Stimulated activated CD4-positive, alpha-beta T cell treated with anti-CD3 and anti-CD28 coated beads, Interleukin-15, amount 100 ng/mL, for 48 hours (primary cell): Measurements from ENCODE around the gene HSP90AA1.
A peak's percentile ranks its signal among the peaks of the same experiment; 100 is the strongest.
"Not testable (repeated sequence)": the region's sequence is repeated elsewhere in the genome, so short reads cannot be mapped to it uniquely, and the experiment has no call there.

ENCODE experiments used
- DNase-seq, 2 donors: peaks; one replicate each; pipeline ENCODE4 v3.0.0-alpha.2; 2020; ENCODE audit warnings: low read depth in 2 of 2

Gene HSP90AA1

DNA sequence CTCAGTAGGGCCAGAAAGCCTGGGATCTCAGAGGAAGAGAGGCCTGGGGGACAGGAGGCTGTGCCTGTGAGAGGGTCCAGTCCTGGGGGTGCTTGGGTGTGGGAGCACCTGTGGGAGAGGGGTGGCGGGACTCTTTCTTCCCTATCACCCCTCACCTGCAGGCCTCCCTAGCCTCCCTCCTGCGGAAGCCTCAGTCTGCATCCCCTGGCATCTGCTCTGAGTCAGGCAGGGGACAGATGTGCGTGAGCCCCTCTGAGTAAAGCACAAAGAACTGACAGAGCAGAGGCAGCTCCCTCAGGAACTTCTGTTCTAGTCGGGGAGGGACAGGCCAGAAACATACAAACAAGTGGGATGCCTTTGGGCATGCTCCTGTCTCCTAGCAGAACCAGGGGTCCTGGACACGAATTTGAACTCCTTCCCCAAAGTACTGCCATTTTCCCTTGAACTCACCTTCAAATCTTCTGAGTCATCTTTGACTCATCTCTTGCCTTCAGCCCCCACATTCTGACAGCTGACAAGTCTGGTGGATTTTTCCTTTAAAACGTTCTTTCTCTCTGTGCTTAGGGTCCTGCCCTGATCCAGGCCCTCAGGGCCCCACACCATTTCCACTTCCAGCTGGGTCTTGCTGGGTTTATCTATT is 8.5 kb upstream of the HSP90AA1 start:
- DNase-seq = peak in 1 of 2 donors; percentile 27

DNA sequence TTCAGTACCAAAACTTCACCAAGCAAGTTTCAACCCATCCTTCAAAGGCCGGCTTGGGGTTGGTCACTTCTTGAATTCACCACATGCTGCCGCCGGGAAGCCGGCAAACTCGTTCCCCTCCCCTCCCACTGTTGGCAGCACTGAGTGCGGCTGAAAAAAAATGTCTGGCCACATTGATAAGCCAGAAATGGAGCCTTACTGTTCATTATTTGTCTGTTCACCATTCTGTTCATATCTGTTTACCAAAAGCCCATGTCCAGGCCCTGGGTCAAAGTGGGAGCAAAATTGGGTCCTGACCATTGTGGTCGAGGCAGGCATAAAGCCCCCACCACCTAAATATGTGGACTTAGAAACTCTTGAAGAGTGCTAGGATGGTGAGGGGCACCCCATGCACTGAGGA is 7.3 kb upstream of the HSP90AA1 start:
- no peak for DNase-seq

DNA sequence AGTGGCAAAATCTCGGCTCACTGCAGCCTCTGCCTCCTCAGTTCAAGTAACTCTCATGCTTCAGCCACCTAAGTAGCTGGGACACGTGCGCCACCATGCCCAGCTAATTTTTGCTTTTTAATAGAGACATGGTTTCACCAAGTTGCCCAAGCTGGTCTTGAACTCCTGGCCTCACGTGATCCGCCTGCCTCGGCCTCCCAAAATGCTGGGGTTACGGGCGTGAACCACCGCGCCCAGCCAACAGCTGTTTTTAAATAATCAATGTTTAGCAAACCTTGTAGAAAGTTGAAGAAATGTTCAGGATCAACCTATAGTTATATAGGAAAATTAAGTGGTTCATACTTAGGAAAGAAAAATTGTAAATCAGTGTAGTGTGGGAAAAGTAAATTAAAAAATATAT is 6.0 kb upstream of the HSP90AA1 start:
- no peak for DNase-seq

DNA sequence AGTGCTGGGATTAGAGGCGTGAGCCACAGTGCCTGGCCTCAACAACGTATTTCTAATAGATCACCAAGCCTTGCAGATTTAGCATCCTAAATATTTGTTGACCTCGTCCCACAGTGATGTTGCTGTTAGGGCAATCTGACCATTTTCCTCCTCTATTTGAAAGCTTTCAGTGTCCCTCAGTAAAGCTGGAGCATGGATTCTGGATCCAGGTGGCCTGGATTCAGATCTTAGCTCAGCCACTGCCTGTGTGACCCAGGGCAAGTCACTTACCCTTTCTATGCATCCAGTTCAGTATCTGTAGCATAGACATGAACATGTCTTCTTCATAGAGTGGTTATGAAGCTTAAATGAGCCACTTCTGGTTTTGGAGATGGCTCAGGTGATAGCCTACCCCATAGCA is 3.9 kb upstream of the HSP90AA1 start:
- DNase-seq = no peak

- DNase-seq = no peak
Observed at GRCh38 chr14:102089621-102090343, 2.9 kb upstream of the HSP90AA1 start.

DNA sequence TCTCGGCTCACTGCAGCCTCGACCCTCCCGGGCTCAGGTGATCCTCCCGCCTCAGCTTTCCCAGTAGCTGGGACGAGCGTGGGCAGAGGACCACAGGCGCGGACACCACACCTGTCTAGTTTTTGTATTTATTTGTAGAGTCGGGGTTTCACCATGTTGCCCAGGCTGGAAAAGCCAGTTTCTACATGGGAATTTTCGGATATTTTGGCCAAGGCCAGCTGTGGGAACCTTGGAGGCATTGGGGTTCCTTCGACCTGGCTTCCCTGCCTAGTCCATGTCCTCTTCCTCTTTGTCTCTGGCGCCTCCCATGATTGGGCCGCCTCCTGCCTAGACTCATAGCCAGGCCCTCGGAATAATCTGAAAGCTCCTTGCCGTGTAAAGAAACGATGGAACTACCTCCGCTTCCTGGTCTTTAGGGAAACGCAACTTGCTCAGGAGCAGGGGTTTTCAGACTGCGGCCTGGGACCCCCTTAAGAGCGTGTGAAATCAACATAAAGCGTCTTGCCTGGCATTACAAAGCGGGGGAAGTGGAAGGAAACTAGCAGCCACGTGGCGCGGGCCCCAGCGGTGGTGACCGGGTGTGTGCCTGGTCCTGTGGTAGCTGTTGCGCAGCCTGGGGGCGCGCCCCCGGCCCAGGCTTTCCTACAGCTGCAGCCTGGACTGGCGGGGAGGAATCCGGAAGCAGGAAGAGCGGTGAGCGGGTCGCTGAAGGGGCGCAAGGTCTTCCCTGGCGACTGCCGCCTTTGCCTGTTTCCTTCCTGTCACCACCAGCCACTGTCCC is 1.4 kb upstream of the HSP90AA1 start:
- DNase-seq = peak; percentile 39 to 54

- no peak for DNase-seq
Observed at GRCh38 chr14:102087762-102088011, 843 bp upstream of the HSP90AA1 start.

GRCh38 chr14:102086709-102086971 is 204 bp downstream of the HSP90AA1 start:
- DNase-seq = no peak

GRCh38 chr14:102085948-102086708 is 716 bp downstream of the HSP90AA1 start:
- peak; percentile 34 to 43 for DNase-seq

DNA sequence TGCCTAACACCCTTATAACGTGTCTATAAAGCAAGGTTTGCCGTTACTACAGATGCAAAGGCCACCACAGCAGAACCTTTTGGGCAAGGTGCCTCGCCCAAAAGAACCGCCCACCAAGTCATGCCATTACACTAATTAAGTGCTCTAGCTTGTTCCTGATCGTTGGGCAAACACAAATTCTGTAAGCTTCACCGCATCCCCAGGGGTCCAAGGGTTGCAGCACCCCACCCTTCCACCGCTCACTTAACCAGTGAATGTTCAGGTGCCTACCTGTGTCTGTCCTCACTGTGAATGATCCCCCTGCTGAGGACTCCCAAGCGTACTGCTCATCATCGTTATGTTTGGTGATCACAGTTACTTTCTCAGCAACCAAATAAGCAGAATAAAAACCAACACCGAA is 1.4 kb downstream of the HSP90AA1 start:
- DNase-seq = no peak

DNA sequence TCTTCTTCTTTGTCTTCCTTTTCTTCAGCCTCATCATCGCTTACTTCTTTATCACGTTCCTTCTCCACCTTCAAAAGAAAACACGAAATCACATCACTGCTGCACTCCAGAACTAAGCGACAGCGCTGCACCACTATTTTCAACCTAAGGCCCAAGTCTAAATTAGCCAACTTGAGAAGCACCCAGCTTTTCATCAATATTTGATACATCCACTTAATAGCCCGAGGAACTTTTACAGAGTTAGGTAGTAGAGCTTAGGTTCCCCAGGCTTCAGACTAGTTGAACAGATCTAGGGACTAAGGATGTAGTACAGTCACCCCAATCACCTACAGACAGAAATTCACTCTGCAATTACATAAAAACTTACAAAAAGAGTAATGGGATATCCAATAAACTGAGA is 1.9 kb downstream of the HSP90AA1 start:
- DNase-seq = no peak

- not testable (repeated sequence) for DNase-seq
Observed at GRCh38 chr14:102084522-102084921, 2.3 kb downstream of the HSP90AA1 start.

- DNase-seq = no peak
Observed at GRCh38 chr14:102081231-102082080, 5.4 kb downstream of the HSP90AA1 start.

DNA sequence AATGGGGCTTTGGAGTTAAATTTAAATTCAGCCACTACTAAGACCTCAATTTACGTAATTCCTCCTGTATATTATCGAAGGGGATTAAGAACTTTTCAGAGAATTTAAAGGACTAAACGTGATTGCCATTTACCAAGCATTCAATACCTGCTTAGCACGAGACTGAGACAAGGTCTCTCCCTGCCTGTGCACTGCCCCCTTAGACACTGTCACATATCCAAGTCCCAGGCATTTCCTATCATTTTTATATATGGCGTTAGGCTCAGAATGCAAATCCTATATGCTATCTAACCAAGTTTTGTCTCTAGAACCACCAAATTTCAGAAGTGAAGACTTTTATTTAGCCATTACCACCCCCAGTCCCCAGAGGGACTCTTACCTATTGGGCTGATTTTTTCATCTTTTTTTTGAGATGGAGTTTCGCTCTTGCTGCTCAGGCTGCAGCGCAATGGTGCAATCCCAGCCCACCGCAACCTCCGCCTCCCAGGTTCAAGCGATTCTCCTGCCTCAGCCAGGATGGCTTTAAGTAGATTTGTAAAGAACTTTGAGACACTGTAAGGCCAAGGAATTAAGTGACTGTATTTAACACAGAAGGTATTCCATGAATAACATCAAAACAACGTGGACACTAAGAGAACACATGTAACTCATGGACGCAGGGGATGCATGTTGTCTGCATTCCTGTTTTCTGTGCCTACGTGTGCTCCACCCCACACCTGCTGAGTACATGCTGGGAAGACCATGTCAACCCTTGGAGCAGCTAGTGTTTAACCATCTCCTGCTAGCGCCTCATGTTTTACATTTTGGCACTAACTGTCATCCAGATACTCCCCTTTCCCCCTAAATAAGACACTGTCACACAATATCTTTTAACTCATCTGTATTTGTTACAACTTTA is 6.4 kb downstream of the HSP90AA1 start:
- DNase-seq = no peak

DNA sequence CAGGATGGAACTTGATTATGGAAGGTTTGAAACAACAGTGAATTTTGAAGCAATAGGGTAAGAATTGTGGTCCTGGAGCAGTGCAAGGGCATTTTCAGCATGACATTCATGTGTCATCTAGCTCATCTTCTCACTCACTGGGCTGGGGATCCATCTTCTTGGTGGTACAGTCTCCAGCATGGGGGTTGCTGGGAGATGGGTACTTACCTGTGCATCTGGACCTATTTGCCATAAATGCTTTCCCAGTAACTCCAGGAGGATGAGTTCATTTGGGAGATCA is 7.2 kb downstream of the HSP90AA1 start:
- DNase-seq = no peak

DNA sequence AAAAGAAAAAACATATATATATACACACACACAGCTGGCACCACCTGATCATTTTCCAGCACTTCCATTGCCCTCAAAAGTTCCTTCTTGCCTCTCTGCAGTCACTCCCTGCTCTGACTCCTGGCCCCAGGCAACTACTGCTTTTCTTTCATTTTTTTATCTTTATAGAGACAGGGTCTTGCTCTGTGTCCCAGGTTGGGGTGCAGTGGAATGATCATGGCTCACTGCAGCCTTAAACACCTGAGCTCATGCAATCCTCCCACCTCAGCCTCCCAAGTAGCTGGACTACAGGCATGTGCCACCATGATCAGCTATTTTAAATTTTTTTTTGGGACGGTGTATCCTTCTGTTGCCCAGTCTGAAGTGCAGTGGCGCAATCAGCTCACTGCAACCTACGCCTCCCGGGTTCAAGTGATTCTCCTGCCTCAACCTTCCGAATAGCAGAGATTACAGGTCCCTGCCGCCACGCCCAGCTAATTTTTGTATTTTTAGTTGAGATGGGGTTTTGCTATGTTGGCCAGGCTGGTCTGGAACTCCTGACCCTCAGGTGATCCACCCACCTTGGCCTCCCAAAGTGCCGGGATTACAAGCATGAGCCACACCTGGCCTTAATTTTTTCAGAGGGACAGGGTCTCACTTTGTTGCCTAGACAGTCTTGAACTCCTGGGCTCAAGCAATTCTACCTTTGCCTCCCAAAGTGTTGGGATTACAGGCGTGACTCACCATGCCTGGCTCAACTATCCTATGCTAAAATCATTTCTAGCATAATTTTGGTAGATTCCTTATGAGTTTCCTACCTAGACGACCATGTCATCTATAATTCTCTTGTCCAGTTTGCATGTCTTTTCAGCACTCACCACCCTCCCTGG is 7.8 kb downstream of the HSP90AA1 start:
- no peak for DNase-seq

- DNase-seq = not testable (repeated sequence)
Observed at GRCh38 chr14:102078361-102078791, 8.5 kb downstream of the HSP90AA1 start.

GRCh38 chr14:102077382-102077709 is 9.5 kb downstream of the HSP90AA1 start:
- DNase-seq = no peak

GRCh38 chr14:102075155-102075554 is 11.7 kb downstream of the HSP90AA1 start:
- no peak for DNase-seq

DNA sequence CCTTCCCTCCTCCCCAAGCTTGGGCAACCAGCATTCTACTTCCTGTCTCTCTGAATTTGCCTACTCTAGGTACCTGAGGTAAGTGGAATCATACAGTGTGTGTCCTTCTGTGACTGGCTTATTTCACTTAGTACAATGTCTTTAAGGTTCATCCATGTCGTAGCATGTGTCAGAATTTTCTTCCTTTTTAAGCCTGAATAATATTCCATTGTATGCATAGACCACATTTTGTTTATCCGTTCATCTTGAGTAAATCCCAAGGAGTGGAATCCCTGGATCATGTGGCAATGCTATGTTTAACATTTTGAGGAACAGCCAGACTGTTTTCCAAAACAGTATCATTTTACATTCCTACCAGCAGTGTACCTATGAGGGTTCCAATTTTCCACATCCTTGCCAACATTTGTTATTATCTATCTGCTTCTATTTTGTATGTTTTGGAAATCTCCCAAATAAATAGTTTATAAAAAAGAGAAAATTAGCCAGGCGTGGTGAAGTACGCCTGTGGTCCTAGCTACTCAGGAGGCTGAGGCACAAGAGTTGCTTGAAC is 12.4 kb downstream of the HSP90AA1 start:
- DNase-seq = no peak
